Measurements from ENCODE around the gene RAB44.
A peak's percentile ranks its signal among the peaks of the same experiment; 100 is the strongest.

Gene RAB44

DNA sequence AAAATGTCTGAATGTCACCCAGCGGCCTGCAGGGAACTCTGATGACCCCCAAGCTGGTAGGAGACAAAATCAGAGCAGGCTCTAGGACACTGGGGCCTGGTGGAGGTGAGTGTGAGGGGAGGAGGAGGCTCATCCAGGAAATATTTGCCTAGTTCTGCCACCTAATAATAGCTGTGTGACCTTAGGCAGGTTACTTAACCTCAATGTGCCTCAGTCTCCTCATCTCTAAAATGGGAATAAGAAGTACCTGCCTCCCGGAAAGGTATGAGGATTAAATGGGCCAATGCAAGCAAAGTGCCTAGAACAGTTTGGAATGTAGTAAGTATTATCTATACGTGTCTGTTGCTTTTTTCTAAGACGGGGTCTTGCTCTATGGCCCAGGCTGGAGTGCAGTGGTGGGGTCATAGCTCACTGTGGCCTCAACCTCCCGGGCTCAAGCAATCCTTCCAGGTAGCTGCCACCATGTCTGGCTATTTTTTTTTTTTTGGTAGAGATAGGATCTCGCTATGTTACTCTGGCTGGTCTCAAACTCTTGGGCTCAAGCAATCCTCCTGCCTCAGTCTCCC is 60.4 kb downstream of the RAB44 start:
- H3K4me3 ChIP-seq (ENCODE audit: low read depth, low read length), result no peak overlapping the region
- no peaks in the 10 kb centered on the region for H3K9me3 ChIP-seq (ENCODE audit: severe bottlenecking)
- TF ChIP-seq, protein P1, sequence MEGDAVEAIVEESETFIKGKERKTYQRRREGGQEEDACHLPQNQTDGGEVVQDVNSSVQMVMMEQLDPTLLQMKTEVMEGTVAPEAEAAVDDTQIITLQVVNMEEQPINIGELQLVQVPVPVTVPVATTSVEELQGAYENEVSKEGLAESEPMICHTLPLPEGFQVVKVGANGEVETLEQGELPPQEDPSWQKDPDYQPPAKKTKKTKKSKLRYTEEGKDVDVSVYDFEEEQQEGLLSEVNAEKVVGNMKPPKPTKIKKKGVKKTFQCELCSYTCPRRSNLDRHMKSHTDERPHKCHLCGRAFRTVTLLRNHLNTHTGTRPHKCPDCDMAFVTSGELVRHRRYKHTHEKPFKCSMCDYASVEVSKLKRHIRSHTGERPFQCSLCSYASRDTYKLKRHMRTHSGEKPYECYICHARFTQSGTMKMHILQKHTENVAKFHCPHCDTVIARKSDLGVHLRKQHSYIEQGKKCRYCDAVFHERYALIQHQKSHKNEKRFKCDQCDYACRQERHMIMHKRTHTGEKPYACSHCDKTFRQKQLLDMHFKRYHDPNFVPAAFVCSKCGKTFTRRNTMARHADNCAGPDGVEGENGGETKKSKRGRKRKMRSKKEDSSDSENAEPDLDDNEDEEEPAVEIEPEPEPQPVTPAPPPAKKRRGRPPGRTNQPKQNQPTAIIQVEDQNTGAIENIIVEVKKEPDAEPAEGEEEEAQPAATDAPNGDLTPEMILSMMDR (IDR thresholded peaks at IDR 0.05; ENCODE audit: low read depth, low read length), result no peak
- H3K27me3 ChIP-seq (ENCODE audit: insufficient read depth, low read depth, severe bottlenecking), result no peaks in the 10 kb centered on the region
- H3K36me3 ChIP-seq, result no peaks in the 10 kb centered on the region
- H3K27ac ChIP-seq, result no peak overlapping the region
- no peak for DNase-seq

DNA sequence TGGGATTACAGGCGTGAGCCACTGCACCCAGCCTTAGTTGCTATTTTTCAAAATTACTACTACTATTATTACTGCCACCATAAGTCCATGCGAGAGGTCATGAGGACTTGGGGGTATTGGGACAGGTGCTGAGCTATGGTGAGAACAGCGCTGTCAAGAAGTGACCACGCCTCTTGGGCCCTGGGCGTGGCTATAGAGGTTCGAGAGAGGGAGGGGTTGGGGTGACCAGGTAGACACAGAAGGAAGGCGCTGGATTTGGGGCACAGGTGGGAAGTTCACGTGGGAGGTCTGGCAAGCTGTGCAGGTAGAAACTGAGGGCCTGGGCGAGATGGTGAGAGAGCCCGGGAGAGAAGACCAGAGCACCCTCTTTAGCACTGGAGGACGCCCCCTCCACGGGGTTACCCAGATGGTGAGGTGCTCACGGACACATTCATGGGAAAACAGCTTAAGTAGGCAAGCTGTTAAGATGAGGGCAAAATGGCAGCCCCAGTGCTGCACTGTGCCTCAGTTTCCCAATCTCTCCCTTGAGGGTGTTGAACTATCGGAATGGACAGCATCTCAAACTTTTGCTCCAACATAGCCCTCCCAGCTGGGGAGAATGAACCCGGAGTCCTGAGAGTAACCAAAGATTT is 61.0 kb downstream of the RAB44 start:
- no peak overlapping the region for H3K27ac ChIP-seq
- DNase-seq, result peak; percentile 52
- no peaks in the 10 kb centered on the region for H3K9me3 ChIP-seq (ENCODE audit: severe bottlenecking)
- H3K27me3 ChIP-seq (ENCODE audit: insufficient read depth, low read depth, severe bottlenecking), result no peaks in the 10 kb centered on the region
- H3K4me3 ChIP-seq (ENCODE audit: low read depth, low read length), result peak overlapping the region; percentile 7; the same call in 1 of the 2 replicates
- H3K36me3 ChIP-seq, result no peaks in the 10 kb centered on the region
- TF ChIP-seq, protein P1 (IDR thresholded peaks at IDR 0.05; ENCODE audit: low read depth, low read length), result no peak

DNA sequence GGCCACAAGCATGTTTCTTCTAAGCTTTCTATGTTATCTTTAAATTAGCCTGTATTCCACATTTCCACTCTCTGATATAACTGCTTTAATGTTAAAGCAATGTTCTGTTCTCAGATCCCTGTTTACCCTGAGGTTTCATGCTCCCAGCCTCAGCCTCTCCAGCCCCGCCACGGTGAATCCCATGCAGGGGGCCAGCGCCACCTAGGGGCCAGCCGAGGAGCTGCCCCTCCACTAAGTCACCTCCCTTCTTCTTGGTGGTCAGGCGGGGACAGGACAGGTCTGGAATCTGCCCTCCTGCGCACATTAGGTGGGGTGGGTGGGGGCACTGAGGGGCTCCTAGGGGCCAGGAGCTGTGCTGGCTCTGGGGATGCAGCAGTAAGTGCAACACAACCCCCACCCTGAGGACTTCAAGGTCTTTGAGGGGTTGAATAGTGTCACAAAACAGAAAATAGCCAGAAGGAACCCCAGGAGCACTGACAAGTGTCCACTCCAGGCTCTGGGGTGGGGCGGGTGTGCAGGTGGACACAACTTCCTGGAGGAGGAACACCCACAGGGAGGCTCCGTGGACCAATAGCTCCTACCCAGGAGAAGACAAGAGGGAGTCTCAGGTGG is 61.6 kb downstream of the RAB44 start:
- peak; percentile 93 for DNase-seq
- TF ChIP-seq, protein P1 (IDR thresholded peaks at IDR 0.05; ENCODE audit: low read depth, low read length), result peak; percentile 98
- Histone ChIP-seq H3K36me3 (no peaks in the 10 kb centered on the region), H3K27ac (no peak overlapping the region), H3K27me3 (ENCODE audit: insufficient read depth, low read depth, severe bottlenecking) (no peaks in the 10 kb centered on the region), H3K4me3 (ENCODE audit: low read depth, low read length) (no peak overlapping the region), H3K9me3 (ENCODE audit: severe bottlenecking) (no peaks in the 10 kb centered on the region)

DNA sequence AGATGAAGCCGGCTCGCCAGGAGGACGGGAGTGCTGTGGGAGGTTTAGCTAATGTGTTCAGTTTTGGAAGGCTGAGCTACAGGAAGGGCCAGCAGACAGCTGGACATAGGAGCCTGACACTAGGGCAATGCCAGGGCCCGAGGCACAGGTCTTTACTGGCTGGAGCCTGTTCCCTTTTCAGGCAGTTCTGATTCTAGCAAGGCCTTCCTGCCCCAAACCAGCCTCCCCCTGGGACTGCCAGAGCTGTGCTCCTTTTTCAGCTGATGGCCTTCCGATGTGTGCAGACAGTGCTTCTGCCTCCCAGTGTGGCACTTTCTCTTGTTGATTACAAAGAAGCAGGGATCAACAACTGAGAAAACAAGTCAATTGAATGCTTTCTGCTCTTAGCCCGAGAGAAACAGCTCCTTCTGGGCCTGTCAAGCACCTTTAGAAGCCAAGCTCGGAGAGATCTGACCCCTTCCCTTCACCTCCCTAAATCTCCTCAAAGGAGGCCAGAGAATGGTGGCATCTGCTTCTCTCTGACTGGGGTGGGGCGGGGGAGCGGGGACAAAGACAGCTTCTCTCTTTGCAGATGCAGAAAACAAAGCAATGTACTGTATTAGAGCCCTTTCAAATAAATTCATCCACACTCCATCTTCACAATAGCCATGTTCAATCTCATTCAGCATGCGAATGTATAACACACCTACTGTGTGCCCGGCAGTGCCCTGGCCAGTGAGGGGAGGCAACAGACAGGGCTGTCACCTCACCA is 63.2 kb downstream of the RAB44 start:
- Histone ChIP-seq H3K27me3 (ENCODE audit: insufficient read depth, low read depth, severe bottlenecking) (no peaks in the 10 kb centered on the region), H3K36me3 (no peaks in the 10 kb centered on the region), H3K4me3 (ENCODE audit: low read depth, low read length) (no peak overlapping the region), H3K9me3 (ENCODE audit: severe bottlenecking) (no peaks in the 10 kb centered on the region), H3K27ac (no peak overlapping the region)
- TF ChIP-seq, protein P1 (IDR thresholded peaks at IDR 0.05; ENCODE audit: low read depth, low read length), result no peak
- no peak for DNase-seq

DNA sequence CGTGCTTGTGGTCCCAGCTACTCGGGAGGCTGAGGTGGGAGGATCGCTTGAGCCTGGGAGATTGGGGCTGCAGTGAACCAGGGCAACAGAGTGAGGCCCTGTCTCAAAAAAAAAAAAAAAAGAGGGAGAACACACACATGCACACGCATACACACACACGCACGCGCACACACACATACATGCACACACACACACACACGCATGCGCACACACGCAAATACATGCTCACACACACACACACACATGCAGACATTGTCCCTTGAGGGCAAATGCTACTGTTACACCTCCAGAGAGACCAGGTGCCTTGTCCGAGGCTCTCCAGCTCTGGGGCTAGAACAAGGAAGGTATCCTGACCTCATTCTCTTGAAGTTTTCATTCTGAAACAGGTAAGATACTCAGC is 64.5 kb downstream of the RAB44 start:
- H3K4me3 ChIP-seq (ENCODE audit: low read depth, low read length), result no peak overlapping the region
- H3K27me3 ChIP-seq (ENCODE audit: insufficient read depth, low read depth, severe bottlenecking), result no peaks in the 10 kb centered on the region
- no peak overlapping the region for H3K27ac ChIP-seq
- DNase-seq, result no peak
- TF ChIP-seq, protein P1 (IDR thresholded peaks at IDR 0.05; ENCODE audit: low read depth, low read length), result no peak
- H3K9me3 ChIP-seq (ENCODE audit: severe bottlenecking), result no peaks in the 10 kb centered on the region
- H3K36me3 ChIP-seq, result no peaks in the 10 kb centered on the region

Data from WERI-Rb-1 (cell line).